ENCODE results near the gene CENPVL3. TPM values are rescaled to one million over a fixed set of nuclear protein-coding genes. Genes with fewer than 3 reads are reported as not detected.

The CENPVL3 gene
- total and polyA plus RNA-seq, 8 donors: 0.07 TPM; not detected in 7

DNA sequence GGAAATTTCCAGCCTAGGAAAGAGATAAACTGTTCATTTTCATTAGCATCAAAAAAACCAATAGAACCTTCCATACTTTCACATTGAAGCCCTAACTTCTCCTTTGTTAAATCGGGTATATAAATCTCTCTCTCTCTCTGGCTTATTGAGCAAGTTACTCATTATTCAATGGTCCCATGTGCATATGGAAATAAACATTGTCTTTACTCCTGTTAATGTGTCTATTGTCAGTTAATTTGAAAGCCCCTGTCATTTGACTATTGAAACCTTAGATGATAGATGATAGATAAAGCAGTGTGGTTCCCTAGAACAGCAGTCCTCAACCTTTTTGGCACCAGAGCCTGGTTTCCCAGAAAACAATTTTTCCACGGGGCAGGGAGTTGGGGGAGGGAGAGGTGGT, 46.8 kb downstream of the CENPVL3 start:
- intact Hi-C loops (cut with DNase I): no loop called here
- Histone ChIP-seq H3K27ac (no peak overlapping the region), H3K9me3 (no peaks in the 10 kb centered on the region), H3K36me3 (no peaks in the 10 kb centered on the region), H3K27me3 (peaks cover 0 to 10% (median 4%) of the 10 kb centered on the region in 4 donors), H3K4me3 (no peak overlapping the region), H3K4me1 (no peaks in the 10 kb centered on the region)
- 36 to 56% methylated on average over 2 of the region's 2 CpGs for WGBS, 2 donors
- no peak for FAIRE-seq
- no peak for DNase-seq
- no peak for ATAC-seq
- TF ChIP-seq, protein P1, sequence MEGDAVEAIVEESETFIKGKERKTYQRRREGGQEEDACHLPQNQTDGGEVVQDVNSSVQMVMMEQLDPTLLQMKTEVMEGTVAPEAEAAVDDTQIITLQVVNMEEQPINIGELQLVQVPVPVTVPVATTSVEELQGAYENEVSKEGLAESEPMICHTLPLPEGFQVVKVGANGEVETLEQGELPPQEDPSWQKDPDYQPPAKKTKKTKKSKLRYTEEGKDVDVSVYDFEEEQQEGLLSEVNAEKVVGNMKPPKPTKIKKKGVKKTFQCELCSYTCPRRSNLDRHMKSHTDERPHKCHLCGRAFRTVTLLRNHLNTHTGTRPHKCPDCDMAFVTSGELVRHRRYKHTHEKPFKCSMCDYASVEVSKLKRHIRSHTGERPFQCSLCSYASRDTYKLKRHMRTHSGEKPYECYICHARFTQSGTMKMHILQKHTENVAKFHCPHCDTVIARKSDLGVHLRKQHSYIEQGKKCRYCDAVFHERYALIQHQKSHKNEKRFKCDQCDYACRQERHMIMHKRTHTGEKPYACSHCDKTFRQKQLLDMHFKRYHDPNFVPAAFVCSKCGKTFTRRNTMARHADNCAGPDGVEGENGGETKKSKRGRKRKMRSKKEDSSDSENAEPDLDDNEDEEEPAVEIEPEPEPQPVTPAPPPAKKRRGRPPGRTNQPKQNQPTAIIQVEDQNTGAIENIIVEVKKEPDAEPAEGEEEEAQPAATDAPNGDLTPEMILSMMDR (IDR thresholded peaks at IDR 0.05): no peak

DNA sequence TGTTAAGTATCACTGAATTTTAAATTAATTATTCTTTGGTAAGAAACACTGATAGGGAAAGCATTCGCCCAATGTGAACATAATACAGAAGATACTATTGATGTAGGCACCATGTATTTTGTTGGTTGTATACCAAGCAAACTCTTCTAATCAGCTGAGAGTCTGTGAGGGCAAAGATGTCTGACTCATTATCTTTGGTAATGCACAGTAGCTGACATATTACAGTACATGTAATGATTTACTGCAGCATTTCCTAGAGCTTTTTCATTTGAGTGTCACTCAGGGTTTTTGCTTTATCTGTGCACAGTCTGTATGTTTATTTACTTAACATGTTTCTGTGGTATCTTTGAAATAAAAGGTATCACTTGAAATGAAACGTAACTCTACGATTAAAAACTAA, 49.2 kb downstream of the CENPVL3 start:
- no peaks in the 10 kb centered on the region for H3K27me3 ChIP-seq
- no peak for DNase-seq
- intact Hi-C loops (cut with DNase I): no loop called here

DNA sequence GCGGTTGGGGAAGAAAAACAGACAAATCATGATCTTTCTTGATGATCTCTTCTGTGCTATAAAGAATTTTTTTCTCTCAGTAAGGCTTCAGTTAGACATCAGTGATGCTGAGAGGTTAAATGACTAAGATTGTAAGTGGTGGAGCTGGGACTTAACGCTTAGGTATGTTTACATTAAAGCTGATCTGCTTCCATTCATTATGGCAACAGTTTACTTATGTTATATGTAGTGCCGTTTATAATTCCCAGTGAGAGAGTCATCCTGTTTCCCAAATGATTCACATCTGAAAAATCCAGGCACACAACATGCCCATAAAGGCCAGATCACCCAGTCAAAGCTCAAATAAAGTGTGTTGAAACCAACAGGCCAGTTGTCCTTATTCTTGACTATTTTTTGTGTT, 50.1 kb downstream of the CENPVL3 start:
- H3K27ac ChIP-seq: no peak overlapping the region
- WGBS, 2 donors: 61 to 72% methylated on average over 3 of the region's 3 CpGs
- H3K27me3 ChIP-seq: no peaks in the 10 kb centered on the region
- H3K4me1 ChIP-seq: no peaks in the 10 kb centered on the region
- intact Hi-C loops (cut with DNase I): no loop called here
- no peak for ATAC-seq
- no peak for FAIRE-seq
- H3K4me3 ChIP-seq: no peak overlapping the region
- DNase-seq: no peak
- TF ChIP-seq, protein P1 (IDR thresholded peaks at IDR 0.05): no peak
- no peaks in the 10 kb centered on the region for H3K9me3 ChIP-seq
- H3K36me3 ChIP-seq: no peaks in the 10 kb centered on the region

More for the DNA sequence above, 49.2 kb downstream of the CENPVL3 start:
- Histone ChIP-seq H3K27ac (no peak overlapping the region), H3K4me1 (no peaks in the 10 kb centered on the region), H3K4me3 (no peak overlapping the region), H3K9me3 (no peaks in the 10 kb centered on the region), H3K36me3 (no peaks in the 10 kb centered on the region)
- ATAC-seq: no peak
- TF ChIP-seq, protein P1 (IDR thresholded peaks at IDR 0.05): no peak
- WGBS, 2 donors: 67 to 68% methylated on average over 3 of the region's 3 CpGs
- no peak for FAIRE-seq

Other genes starting within 250 kb of the CENPVL3 start
- gene NUDT11, start 122.3 kb downstream of the CENPVL3 start, total RNA-seq: 1 to 10 TPM; 1.1 to 4.6 (median 2.2) TPM
- gene NUDT11, start 122.3 kb downstream of the CENPVL3 start, polyA plus RNA-seq: 1 to 10 TPM; 1.4 to 2.0 TPM
- not detected for gene CENPVL2, start 63.9 kb upstream of the CENPVL3 start, total RNA-seq
- gene CENPVL2, start 63.9 kb upstream of the CENPVL3 start, polyA plus RNA-seq: not detected
- not detected for gene CENPVL1, start 91.6 kb upstream of the CENPVL3 start, total RNA-seq
- not detected for gene CENPVL1, start 91.6 kb upstream of the CENPVL3 start, polyA plus RNA-seq
- 1 to 10 TPM; 2.5 to 5.9 (median 3.5) TPM for gene GSPT2, start 124.5 kb upstream of the CENPVL3 start, total RNA-seq
- gene GSPT2, start 124.5 kb upstream of the CENPVL3 start, polyA plus RNA-seq: 1 to 10 TPM; 1.6 to 5.4 TPM

All from pancreas (tissue), 10 donors.